Suprapubic skin (tissue), 4 donors: ENCODE results near the gene ZC3H12A.

Source experiments
- CTCF ChIP-seq, 2 donors: fragments of 200-600 bp in 1 of 2; fragments of 450-650 bp in 1 of 2; sonication (generic) in 1 of 2; IDR thresholded peaks; one replicate each; pipeline ENCODE4 v1.5.1; 2016 to 2019; ENCODE audit warnings: antibody characterized with exemption in 2 of 2, mild to moderate bottlenecking in 1 of 2, moderate library complexity in 1 of 2
- POLR2A ChIP-seq, 2 donors: fragments of 450-650 bp; IDR thresholded peaks; one replicate each; pipeline ENCODE4 v1.6.1; 2017; ENCODE audit warnings: antibody characterized with exemption in 2 of 2, mild to moderate bottlenecking in 2 of 2, moderate library complexity in 2 of 2
- POLR2AphosphoS5 ChIP-seq, 3 donors: sonication (generic); formaldehyde crosslinking; IDR thresholded peaks; one replicate each; pipeline ENCODE4 v1.6.1; 2017; ENCODE audit warnings: antibody characterized with exemption in 3 of 3

- TF ChIP-seq CTCF (IDR thresholded peaks at IDR 0.05) = no peak
- TF ChIP-seq POLR2AphosphoS5 (IDR thresholded peaks at IDR 0.05) = no peak
- TF ChIP-seq POLR2A (IDR thresholded peaks at IDR 0.05) = no peak
Measured at GRCh38 chr1:37475380-37476086, 1.2 kb downstream of the ZC3H12A start.
